HepG2 (cell line): ENCODE measurements around the gene DNAJC30. TPM values are rescaled to one million over a fixed set of nuclear protein-coding genes. Genes with fewer than 3 reads are reported as not detected.

Experiments
- CEBPB ChIP-seq: IDR thresholded peaks from 2 replicates; pipeline ENCODE4 v1.6.1; 2011; ENCODE audit warnings: low read depth, low read length, improper control_type of control experiment, borderline replicate concordance
- ETV5 ChIP-seq: IDR thresholded peaks from 2 replicates; pipeline ENCODE4 v1.6.1; 2018; ENCODE audit warnings: missing biosample characterization, missing genetic modification reagents, inconsistent platforms, borderline replicate concordance
- FOXK1 ChIP-seq: sonication (generic); formaldehyde crosslinking; IDR thresholded peaks from 2 replicates; pipeline ENCODE4 v1.4.0; 2020; ENCODE audit warnings: low read depth, missing genetic modification reagents, borderline replicate concordance
- GABPB1 ChIP-seq: IDR thresholded peaks from 2 replicates; pipeline ENCODE4 v1.6.1; 2016; ENCODE audit warnings: mild to moderate bottlenecking, missing genetic modification reagents, moderate library complexity, missing compliant biosample characterization
- HDAC2 ChIP-seq: sonication (generic); formaldehyde crosslinking; IDR thresholded peaks from 2 replicates; pipeline ENCODE4 v1.4.0; 2020; ENCODE audit warnings: missing genetic modification reagents
- HINFP ChIP-seq: sonication (generic); formaldehyde crosslinking; IDR thresholded peaks from 2 replicates; pipeline ENCODE4 v1.4.0; 2020; ENCODE audit warnings: low read depth, mild to moderate bottlenecking, missing genetic modification reagents
- HNF1A ChIP-seq, 2 experiments: sonication (generic) in 1 of 2; formaldehyde crosslinking in 1 of 2; IDR thresholded peaks; 2 replicates each; pipeline versions ENCODE4 v1.4.0 to v1.6.1; 2016 to 2020; ENCODE audit warnings: borderline replicate concordance in 1 of 2, low read depth in 1 of 2, mild to moderate bottlenecking in 1 of 2, missing genetic modification reagents in 1 of 2
- IRX3 ChIP-seq: sonication (generic); formaldehyde crosslinking; IDR thresholded peaks from 2 replicates; pipeline ENCODE4 v1.8.1; 2023; ENCODE audit warnings: mild to moderate bottlenecking, low read depth, missing genetic modification reagents, borderline replicate concordance
- KDM3A ChIP-seq: IDR thresholded peaks from 2 replicates; pipeline ENCODE4 v1.6.1; 2018; ENCODE audit warnings: low read depth, missing compliant biosample characterization
- MIER3 ChIP-seq: IDR thresholded peaks from 2 replicates; pipeline ENCODE4 v1.6.1; 2016; ENCODE audit warnings: missing compliant biosample characterization, borderline replicate concordance
- MXI1 ChIP-seq: IDR thresholded peaks from 3 replicates; pipeline ENCODE4 v1.6.1; 2012; ENCODE audit warnings: low read depth, low read length, inconsistent platforms, borderline replicate concordance
- SRY ChIP-seq: sonication (generic); formaldehyde crosslinking; IDR thresholded peaks from 2 replicates; pipeline ENCODE4 v1.8.0; 2022; ENCODE audit warnings: mild to moderate bottlenecking, missing genetic modification reagents
- TSC22D2 ChIP-seq: sonication (generic); formaldehyde crosslinking; IDR thresholded peaks from 2 replicates; pipeline ENCODE4 v1.5.1; 2020; ENCODE audit warnings: missing genetic modification reagents, mild to moderate bottlenecking, borderline replicate concordance
- ZFP37 ChIP-seq: sonication (generic); formaldehyde crosslinking; IDR thresholded peaks from 2 replicates; pipeline ENCODE4 v1.4.0; 2020; ENCODE audit warnings: missing genetic modification reagents, borderline replicate concordance
- ZNF761 ChIP-seq: sonication (generic); formaldehyde crosslinking; conservative IDR thresholded peaks from 2 replicates; pipeline ENCODE4 v1.4.0; 2020; ENCODE audit warnings: mild to moderate bottlenecking, missing genetic modification reagents
- ZNF781 ChIP-seq: sonication (generic); formaldehyde crosslinking; IDR thresholded peaks from 2 replicates; pipeline ENCODE4 v1.5.1; 2020; ENCODE audit warnings: borderline replicate concordance, mild to moderate bottlenecking, missing genetic modification reagents; ENCODE audit errors: not compliant biosample characterization
- polyA plus RNA-seq, 8 experiments: library from polyadenylated mRNA; depleted of rRNA in 3 of 8; stranded (reverse) in 7 of 8; unstranded in 1 of 8; fragments of >200 nt; fragmentation: Illumina TruSeq in 4 of 8; extraction: Trizol in 4 of 8; gene quantifications; 2 replicates each; pipeline versions ENCODE4 v1.2.1 to v1.2.3, GENCODE V29; 2011 to 2016; ENCODE audit warnings: low read depth in 4 of 8, missing spikeins in 1 of 8, mixed read lengths in 1 of 8; ENCODE audit not compliant: insufficient read depth in 1 of 8
- total RNA-seq, 5 experiments: library from RNA; depleted of rRNA; stranded (reverse); fragments of >200 nt; fragmentation: Illumina TruSeq; extraction: Trizol; gene quantifications; 2 replicates each; pipeline ENCODE4 v1.2.3, GENCODE V29; 2016; ENCODE audit warnings: low read depth in 1 of 5
- TF ChIP-seq, protein P1 (sequence below): sonication (generic); formaldehyde crosslinking; IDR thresholded peaks from 2 replicates; pipeline ENCODE4 v1.5.1; 2020; ENCODE audit warnings: mild to moderate bottlenecking, missing genetic modification reagents, moderate library complexity

DNAJC30 gene
- total and polyA plus RNA-seq, 2 of the 13 experiments (the other 11 are each of a cell fraction or from before 2014, with no cell fraction given) = 3.3 to 3.8 TPM

- TF ChIP-seq MIER3 (CRISPR knock-in tag) (peak; percentile 71; the same call in 1 of the 2 replicates), ZFP37 (CRISPR knock-in tag) (peak; percentile 24; the same call in 1 of the 2 replicates), FOXK1 (CRISPR knock-in tag) (peak; percentile 76), CEBPB (peak; percentile 42; the same call in 1 of the 2 replicates), HNF1A (IDR thresholded peaks at IDR 0.05; ENCODE audit: low read depth) (no peak), HNF1A (CRISPR knock-in tag; IDR thresholded peaks at IDR 0.05; ENCODE audit: borderline replicate concordance) (peak; percentile 37; the same call in 1 of the 2 replicates), HDAC2 (CRISPR knock-in tag) (peak; percentile 77; the same call in 1 of the 2 replicates), HINFP (CRISPR knock-in tag) (no peak), IRX3 (CRISPR knock-in tag) (no peak), MXI1 (peak; percentile 56; the same call in 1 of the 3 replicates), TSC22D2 (CRISPR knock-in tag) (peak; percentile 66; the same call in 1 of the 2 replicates), ETV5 (CRISPR knock-in tag) (peak; percentile 31; the same call in 1 of the 2 replicates), ZNF781 (no peak), ZNF761 (CRISPR knock-in tag) (no peak), KDM3A (CRISPR knock-in tag) (0 out of 2 replicates have a peak, but pooled peaks have one; percentile 46), SRY (CRISPR knock-in tag) (no peak), GABPB1 (peak; percentile 55)
- TF ChIP-seq, protein P1, sequence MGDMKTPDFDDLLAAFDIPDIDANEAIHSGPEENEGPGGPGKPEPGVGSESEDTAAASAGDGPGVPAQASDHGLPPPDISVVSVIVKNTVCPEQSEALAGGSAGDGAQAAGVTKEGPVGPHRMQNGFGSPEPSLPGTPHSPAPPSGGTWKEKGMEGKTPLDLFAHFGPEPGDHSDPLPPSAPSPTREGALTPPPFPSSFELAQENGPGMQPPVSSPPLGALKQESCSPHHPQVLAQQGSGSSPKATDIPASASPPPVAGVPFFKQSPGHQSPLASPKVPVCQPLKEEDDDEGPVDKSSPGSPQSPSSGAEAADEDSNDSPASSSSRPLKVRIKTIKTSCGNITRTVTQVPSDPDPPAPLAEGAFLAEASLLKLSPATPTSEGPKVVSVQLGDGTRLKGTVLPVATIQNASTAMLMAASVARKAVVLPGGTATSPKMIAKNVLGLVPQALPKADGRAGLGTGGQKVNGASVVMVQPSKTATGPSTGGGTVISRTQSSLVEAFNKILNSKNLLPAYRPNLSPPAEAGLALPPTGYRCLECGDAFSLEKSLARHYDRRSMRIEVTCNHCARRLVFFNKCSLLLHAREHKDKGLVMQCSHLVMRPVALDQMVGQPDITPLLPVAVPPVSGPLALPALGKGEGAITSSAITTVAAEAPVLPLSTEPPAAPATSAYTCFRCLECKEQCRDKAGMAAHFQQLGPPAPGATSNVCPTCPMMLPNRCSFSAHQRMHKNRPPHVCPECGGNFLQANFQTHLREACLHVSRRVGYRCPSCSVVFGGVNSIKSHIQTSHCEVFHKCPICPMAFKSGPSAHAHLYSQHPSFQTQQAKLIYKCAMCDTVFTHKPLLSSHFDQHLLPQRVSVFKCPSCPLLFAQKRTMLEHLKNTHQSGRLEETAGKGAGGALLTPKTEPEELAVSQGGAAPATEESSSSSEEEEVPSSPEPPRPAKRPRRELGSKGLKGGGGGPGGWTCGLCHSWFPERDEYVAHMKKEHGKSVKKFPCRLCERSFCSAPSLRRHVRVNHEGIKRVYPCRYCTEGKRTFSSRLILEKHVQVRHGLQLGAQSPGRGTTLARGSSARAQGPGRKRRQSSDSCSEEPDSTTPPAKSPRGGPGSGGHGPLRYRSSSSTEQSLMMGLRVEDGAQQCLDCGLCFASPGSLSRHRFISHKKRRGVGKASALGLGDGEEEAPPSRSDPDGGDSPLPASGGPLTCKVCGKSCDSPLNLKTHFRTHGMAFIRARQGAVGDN (CRISPR knock-in tag) = peak; percentile 83
These were observed 32.5 kb upstream of the DNAJC30 start (continued) for GRCh38 chr7:73715648-73716317.
